Lung (tissue), 12 donors: Measurements from ENCODE around the gene ARHGEF38. TPM values are rescaled to one million over a fixed set of nuclear protein-coding genes. Genes with fewer than 3 reads are reported as not detected.

Experiments
- ATAC-seq: fragments of 200-7000 bp; cut with Tn5 transposase; one replicate; pipeline ENCODE4 v1.9.1; 2020; ENCODE audit warnings: moderate number of reproducible peaks; ENCODE audit not compliant: insufficient read depth, low FRiP score
- DNase-seq, 3 donors: peaks; one replicate each; pipeline ENCODE4 v3.0.0-alpha.2; 2013 to 2017
- H3K27ac ChIP-seq, 2 donors: one replicate each; pipeline ENCODE4 v1.5.1; 2013; ENCODE audit warnings: mild to moderate bottlenecking in 2 of 2, moderate library complexity in 2 of 2, control low read depth in 1 of 2, inconsistent platforms in 1 of 2, low read depth in 1 of 2, low read length in 1 of 2
- H3K27me3 ChIP-seq, 3 donors: one replicate each; pipeline ENCODE4 v1.5.1; 2013; ENCODE audit warnings: low read length in 2 of 3; ENCODE audit not compliant: control insufficient read depth in 3 of 3, insufficient read depth in 3 of 3
- H3K36me3 ChIP-seq, 4 donors: one replicate each; pipeline ENCODE4 v1.5.1; 2013; ENCODE audit warnings: low read length in 4 of 4, mild to moderate bottlenecking in 1 of 4, moderate library complexity in 1 of 4; ENCODE audit not compliant: control insufficient read depth in 4 of 4, insufficient read depth in 4 of 4
- H3K4me1 ChIP-seq, 5 donors: one replicate each; pipeline ENCODE4 v1.5.1; 2013; ENCODE audit warnings: low read length in 5 of 5, mild to moderate bottlenecking in 2 of 5, moderate library complexity in 1 of 5; ENCODE audit not compliant: control insufficient read depth in 5 of 5, insufficient read depth in 5 of 5
- H3K4me3 ChIP-seq: one replicate; pipeline ENCODE4 v1.5.1; 2013; ENCODE audit warnings: mild to moderate bottlenecking, control low read depth, moderate library complexity
- H3K9ac ChIP-seq, 2 donors: one replicate each; pipeline ENCODE4 v1.5.1; 2013; ENCODE audit warnings: low read length in 2 of 2, control low read depth in 1 of 2; ENCODE audit not compliant: insufficient read depth in 1 of 2
- H3K9me3 ChIP-seq, 4 donors: one replicate each; pipeline ENCODE4 v1.5.1; 2013; ENCODE audit warnings: low read length in 3 of 4, mild to moderate bottlenecking in 1 of 4, moderate library complexity in 1 of 4; ENCODE audit not compliant: control insufficient read depth in 4 of 4, insufficient read depth in 3 of 4
- WGBS, 2 donors: extraction: QIAGEN DNeasy Blood & Tissue Kit; methylation state at CpG; one replicate each; pipeline ENCODE4 v1.1.7; 2013; 5-methylcytosine and 5-hydroxymethylcytosine counted together
- polyA plus RNA-seq, 2 donors: library from polyadenylated mRNA; stranded (reverse); fragments of 200-250 nt; gene quantifications; one replicate each; pipeline ENCODE4 v1.2.1, GENCODE V29; 2013
- total RNA-seq, 2 donors: library from RNA; depleted of rRNA in 1 of 2; stranded (reverse); fragments of >200 nt in 1 of 2; gene quantifications; one replicate each; pipeline ENCODE4 v1.2.1, GENCODE V29; 2014 to 2021
- TF ChIP-seq, protein P1 (sequence below): IDR thresholded peaks from 2 replicates; pipeline ENCODE4 v1.5.1; 2012; ENCODE audit warnings: mild to moderate bottlenecking; ENCODE audit errors: control extremely low read depth, extremely low read depth
- donor health status: control.
- donor health status: control.
- donor health status: Bipolar disorder and iron deficiency.
- donor health status: healthy.
- donor health status: DM: yes; HTN: yes; CAD: no.

Gene ARHGEF38
- total and polyA plus RNA-seq, 4 donors: 2.0 to 55.0 (median 14.8) TPM

DNA sequence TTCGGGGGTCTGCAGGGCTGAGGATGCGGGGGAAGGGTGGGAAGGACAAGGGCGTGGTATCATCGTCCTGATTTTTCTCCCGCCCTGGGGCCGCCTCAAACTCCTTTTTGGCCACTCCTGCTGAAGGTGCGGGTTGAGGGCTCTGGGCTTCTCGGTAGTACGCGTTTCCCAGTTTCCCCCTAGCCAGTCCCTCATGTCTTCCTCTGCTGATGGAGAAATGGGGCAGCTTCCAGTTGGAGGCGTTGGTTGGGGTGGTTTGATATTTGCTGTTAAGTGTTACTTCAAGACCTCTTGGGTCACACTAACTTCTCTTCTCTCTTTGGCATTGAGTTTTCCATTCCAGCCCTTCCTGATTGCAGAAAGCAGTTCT is 156.6 kb downstream of the ARHGEF38 start:
- peak; percentile 34 for ATAC-seq
- H3K27me3 ChIP-seq: no peaks in the 10 kb centered on the region
- H3K36me3 ChIP-seq: peaks cover 0 to 10% (median 2%) of the 10 kb centered on the region in 4 donors
- peak overlapping the region; percentile 59 to 90 for H3K9ac ChIP-seq
- H3K4me1 ChIP-seq: peaks cover 0 to 19% (median 8%) of the 10 kb centered on the region in 5 donors
- WGBS, 2 donors: 0% methylated on average over 11 of the region's 11 CpGs
- H3K4me3 ChIP-seq: peak overlapping the region; percentile 93
- H3K27ac ChIP-seq: peak overlapping the region; percentile 87 to 95
- H3K9me3 ChIP-seq: no peaks in the 10 kb centered on the region
- TF ChIP-seq, protein P1, sequence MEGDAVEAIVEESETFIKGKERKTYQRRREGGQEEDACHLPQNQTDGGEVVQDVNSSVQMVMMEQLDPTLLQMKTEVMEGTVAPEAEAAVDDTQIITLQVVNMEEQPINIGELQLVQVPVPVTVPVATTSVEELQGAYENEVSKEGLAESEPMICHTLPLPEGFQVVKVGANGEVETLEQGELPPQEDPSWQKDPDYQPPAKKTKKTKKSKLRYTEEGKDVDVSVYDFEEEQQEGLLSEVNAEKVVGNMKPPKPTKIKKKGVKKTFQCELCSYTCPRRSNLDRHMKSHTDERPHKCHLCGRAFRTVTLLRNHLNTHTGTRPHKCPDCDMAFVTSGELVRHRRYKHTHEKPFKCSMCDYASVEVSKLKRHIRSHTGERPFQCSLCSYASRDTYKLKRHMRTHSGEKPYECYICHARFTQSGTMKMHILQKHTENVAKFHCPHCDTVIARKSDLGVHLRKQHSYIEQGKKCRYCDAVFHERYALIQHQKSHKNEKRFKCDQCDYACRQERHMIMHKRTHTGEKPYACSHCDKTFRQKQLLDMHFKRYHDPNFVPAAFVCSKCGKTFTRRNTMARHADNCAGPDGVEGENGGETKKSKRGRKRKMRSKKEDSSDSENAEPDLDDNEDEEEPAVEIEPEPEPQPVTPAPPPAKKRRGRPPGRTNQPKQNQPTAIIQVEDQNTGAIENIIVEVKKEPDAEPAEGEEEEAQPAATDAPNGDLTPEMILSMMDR: no peak
- DNase-seq: peak; percentile 40 to 73 (median 60)

DNA sequence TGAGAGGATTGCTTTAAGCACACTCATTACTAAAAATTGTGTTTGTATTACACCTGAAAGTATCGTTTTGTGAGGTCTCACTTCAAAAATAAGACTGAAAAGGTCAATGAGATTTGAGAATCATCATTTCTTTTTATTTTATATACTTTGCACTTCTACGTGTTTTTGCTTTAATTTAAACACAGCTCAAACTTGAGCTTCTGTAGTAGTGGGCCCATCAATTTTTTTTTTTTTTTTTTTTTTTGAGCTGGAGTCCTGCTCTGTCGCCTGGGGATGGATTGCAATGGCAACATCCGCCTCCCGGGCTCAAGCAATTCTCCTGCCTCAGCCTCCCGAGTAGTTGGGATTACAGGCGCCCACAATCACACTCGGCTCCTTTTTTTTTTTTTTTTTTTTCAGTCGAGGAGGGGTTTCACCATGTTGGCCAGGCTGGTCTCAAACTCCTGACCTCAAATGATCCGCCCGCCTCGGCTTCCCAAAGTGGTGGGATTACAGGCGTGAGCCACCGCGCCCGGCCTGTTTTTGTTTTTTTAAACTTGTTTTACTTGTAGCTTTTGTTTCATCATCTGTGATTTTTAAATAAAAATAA is 157.7 kb downstream of the ARHGEF38 start:
- H3K9ac ChIP-seq: peak overlapping the region in 1 of 2 donors; percentile 90

DNA sequence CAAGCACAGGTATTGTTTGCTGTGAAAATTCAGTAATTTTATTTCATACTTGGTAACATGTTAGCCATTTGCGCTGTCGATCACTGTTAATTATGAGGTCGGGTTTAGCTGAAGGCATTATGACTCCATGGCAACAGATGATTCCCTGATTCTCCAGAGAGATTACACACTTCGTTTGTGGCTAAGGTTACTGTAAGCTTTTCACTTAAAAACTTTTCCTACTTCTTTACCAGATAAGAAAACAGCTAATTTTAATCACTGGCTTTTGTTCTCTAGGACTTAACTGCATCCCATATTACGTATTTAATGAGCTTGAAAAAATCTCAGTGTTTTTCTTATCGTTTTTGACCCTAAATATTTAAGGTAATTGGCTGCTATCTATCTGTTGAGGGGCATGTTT is 158.3 kb downstream of the ARHGEF38 start:
- Histone ChIP-seq H3K4me3 (no peak overlapping the region), H3K9ac (no peak overlapping the region), H3K27me3 (no peaks in the 10 kb centered on the region), H3K4me1 (peaks cover 0 to 19% (median 5%) of the 10 kb centered on the region in 5 donors), H3K9me3 (no peaks in the 10 kb centered on the region), H3K27ac (no peak overlapping the region), H3K36me3 (peaks cover 0 to 6% (median under 1%) of the 10 kb centered on the region in 4 donors)
- 81 to 86% methylated on average over 6 of the region's 6 CpGs for WGBS, 2 donors
- DNase-seq: peak in 1 of 3 donors; percentile 29
- TF ChIP-seq, protein P1: no peak
- no peak for ATAC-seq

More for the DNA sequence above, 157.7 kb downstream of the ARHGEF38 start:
- 72 to 73% methylated on average over 16 of the region's 16 CpGs for WGBS, 2 donors
- Histone ChIP-seq H3K4me3 (no peak overlapping the region), H3K36me3 (peaks cover 0 to 7% (median 2%) of the 10 kb centered on the region in 4 donors), H3K27ac (no peak overlapping the region), H3K4me1 (peaks cover 0 to 19% (median 5%) of the 10 kb centered on the region in 5 donors), H3K9me3 (no peaks in the 10 kb centered on the region), H3K27me3 (no peaks in the 10 kb centered on the region)
- DNase-seq (no peak), ATAC-seq (no peak)
- TF ChIP-seq, protein P1: no peak
